Dedifferentiated amniotic fluid mesenchymal stem cell (primary cell): ENCODE data around the gene TMEM225B.
"Not testable (repeated sequence)": the region's sequence is repeated elsewhere in the genome, so short reads cannot be mapped to it uniquely, and the experiment has no call there.

Experiments
- DNase-seq: peaks from one replicate; pipeline ENCODE4 v3.0.0-alpha.2; 2016; ENCODE audit errors: extremely low spot score

TMEM225B gene

DNA sequence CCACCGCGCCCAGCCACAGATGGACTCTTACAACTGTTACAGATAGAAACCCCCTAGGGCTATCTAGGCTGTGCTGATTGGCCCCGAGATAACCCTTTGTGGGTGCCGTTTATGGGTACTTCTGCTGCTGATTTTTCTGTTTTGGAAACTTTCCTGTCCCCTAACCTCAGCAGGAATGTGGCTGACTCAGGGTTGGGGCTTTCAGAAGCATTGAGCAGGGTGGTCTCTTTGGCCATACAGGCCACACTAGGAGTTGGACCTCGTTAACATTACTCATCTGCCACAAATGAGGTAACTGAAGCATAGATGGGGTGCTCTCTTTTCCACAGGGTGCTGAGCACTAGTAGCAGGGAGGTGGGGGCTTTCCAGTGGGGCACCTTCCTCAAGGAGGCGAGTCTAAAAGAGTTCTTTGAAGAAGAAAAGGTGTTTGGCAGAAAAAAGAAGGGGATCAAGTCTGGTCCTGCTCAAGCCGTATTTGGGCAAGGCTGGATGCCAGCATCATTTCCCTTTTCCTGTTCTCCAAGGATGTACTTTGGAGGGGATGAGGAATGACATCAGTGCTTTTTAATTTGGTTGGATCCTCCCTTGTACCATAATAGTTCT, 25.1 kb downstream of the TMEM225B start:
- DNase-seq, result no peak

DNA sequence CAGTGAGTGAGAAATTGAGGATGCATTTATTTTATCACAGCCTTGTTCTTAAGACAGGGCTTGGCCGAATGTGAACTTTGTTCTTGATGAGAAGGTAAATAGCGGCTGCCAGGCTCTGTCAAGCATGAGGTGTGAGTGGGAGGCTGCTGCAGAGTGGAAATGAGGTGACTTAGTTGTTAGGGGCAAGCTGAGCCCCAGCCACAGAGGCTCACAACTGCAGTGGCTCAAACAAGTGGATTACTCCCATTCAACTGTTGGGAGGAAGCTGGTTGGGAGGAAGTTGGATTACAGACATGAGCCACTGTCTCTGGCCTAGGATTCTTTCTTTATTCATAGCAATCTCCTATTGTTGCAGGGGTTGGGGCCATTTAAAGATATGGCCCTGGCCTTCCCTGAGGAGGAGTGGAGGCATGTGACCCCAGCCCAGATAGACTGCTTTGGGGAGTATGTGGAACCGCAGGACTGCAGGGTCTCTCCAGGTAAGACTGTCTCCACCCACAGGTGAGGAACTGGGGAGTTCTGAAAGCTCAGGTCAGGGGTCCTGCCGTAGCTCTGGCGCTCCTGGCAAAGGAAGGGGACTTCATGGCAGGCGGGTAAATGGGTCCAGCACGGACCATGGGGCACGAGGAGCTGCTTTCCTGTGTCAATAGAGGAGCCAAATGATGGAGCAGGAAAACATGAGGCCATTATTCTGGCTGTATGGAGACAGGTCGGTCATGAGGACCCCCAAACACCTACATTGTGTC, 25.8 kb downstream of the TMEM225B start:
- no peak for DNase-seq

DNA sequence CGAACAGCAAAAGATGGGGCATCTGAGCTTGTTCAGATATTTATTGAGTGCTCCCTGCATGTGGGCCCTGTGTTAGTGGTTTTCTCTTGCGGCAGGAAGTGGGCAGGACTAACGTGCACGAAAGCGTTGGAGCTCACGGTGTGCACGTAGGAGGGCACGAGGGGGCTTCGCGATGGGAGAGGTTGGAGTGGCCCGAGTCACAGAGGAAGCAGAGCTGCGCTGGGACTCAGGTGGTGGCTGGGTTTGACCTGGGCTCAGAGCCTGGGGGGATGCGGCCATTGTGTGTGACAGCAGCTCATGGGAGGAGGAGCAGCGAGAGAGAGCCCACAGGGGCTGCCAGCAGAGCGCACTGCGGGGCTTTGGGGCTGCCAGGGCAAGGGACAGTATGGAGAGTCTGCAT, 26.4 kb downstream of the TMEM225B start:
- DNase-seq, result no peak

DNA sequence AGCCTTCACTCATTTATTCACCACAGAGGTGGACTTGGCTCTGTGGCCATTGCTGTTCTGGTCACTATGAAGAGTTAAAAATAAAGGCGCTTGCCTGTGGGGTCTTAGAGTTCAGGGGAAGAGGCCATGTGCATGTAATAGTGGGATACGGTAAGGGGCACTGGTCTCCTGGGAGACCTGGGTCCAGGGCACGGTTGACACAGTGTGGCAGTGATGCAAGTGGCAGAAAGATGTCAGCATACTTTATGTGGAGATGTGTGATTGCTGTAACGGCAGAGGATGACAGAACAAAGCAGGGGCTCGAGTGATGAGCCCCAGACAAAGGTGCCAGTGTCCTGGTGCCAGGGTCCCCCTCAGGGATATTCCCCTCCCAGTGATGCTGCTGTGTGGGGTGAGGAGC, 27.3 kb downstream of the TMEM225B start:
- DNase-seq, result no peak

DNA sequence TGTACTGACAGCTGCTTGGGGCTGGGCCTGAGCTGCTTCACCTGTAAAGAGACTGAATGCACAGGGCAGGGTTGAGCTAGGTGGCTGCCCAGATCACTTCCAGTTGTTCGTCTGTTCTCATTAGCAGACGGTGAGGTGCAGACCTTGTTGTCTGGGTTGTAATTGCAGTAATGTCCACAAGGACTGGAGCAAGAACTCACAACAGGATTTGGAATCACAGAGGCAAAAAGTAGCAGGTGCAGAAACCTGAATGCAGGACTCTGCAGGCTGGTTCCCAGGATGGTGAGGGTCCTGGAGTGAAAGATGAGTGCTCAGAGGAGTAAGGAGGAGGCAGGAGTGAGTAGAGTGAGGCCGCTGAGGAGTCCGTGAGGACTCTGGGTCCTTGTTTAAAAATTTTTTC, 27.9 kb downstream of the TMEM225B start:
- no peak for DNase-seq

DNA sequence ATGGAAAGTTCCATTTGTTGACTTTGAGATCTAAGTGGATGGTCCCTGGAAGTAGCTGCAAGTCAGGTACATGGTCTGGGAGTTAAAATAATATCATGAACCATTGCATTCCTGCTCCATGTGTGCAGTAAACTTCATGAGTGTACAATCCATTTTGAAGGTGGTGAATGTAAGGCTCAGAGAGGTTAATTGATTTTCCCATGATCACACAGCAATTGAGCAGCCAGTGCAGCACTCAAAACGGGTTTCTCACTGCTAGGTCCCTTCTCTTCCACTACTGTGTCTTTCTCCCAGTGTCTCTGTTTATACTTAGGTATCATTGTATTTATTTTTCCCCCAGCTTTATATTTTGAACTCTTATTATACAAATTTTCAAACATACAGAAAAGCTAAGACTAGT, 28.6 kb downstream of the TMEM225B start:
- no peak for DNase-seq

DNA sequence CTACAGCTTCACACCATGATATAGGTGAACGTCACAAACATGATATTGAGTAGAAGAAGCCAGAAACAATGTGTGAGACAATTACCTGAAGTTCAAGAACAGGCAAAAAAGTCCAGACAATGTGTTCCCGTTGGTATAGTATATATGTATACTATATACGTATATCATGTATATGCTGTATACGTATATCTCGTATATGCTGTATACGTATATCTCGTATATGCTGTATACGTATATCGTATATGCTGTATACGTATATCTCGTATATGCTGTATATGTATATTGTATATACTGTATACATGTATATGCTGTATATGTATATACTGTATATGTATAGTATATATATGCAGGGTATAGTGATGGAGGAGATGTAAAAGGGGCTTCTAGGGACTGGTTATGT, 29.4 kb downstream of the TMEM225B start:
- DNase-seq, result no peak

DNA sequence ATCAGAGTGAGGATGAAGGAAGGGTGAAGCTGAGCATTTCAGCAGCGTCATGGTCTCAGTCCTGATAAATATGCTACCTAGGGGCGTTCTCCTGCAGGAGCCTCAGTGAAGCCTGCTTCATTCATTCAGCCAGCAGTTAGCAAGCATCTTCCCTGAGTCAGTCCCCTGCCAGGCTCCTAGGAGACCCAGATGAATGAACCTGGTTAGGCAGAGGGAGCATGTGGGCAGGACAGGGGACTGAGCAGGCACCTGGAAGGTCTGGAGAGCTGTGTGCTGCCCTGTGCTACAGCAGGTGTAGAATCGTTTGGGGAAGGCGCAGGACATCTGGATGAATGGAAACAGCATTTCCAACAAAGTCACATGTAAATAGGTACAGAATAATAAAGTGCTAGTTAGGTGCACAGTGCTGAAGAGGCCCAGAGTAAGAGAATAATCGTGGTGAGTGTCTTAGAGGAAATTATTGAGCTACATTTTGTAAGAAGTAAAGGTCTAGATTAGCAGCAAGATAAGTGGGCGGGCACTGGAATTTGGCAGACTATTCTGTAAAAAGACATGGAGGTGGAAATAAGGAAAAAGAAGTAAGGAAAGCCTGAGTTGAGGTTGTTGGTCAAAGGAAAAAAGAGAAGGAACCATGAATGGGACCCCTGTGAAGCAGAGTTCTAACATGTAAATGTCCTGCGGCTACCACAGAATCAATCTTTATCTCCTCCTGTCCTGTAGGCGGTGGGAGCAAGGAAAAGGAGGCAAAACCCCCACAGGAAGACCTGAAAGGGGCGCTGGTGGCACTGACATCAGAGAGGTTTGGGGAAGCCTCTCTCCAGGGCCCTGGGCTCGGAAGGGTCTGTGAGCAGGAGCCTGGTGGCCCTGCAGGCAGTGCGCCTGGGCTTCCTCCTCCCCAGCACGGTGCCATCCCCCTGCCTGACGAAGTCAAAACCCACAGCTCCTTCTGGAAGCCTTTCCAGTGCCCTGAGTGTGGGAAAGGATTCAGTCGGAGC, 30.7 kb downstream of the TMEM225B start:
- no peak for DNase-seq

DNA sequence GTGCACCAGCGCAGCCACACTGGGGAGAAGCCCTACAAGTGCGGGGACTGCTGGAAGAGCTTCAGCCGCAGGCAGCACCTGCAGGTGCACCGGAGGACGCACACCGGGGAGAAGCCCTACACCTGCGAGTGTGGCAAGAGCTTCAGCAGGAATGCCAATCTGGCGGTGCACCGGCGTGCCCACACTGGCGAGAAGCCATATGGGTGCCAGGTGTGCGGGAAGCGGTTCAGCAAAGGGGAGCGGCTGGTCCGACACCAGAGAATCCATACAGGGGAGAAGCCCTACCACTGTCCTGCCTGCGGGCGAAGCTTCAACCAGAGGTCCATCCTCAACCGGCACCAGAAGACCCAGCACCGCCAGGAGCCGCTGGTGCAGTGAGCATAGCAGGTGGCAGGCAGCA, 31.6 kb downstream of the TMEM225B start:
- DNase-seq, result no peak

DNA sequence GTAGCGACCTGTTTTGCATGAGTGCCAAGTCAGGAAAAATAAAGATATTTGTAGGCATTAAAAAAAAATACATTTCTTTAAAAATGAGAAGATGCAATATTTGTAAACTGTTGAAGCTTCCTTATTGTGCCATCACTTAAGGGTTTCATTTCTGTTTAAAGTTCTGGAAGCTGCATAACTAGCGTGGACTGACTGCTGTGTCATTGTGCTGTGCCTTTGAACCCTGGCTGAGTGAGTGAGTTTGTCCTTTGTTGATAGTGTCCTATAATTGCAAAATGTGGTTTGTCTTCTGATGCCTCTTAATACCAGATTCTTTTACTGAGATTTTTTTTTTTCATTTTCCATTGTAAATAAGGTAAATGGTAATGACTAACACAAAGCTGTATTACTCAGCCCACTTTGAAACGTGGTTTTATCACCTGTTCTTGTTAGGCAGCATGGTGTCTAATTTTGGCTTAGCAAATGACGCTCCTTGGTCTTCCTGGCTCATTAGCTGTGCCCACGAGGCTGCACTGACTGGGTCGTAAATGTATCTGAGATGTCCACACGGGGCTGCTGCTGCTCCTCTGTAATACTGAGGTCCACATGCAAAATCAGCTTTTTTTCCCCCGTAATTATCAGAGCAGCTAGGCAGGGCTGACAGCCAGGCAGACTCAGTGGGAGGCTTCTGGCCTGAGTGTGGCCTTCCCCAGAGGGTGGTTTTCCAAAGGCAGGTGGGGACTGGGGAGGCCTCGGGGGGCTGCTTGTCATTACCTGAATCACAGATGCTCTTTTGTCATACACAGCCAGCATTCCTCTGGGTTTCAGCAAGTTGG, 33.4 kb downstream of the TMEM225B start:
- no peak for DNase-seq

DNA sequence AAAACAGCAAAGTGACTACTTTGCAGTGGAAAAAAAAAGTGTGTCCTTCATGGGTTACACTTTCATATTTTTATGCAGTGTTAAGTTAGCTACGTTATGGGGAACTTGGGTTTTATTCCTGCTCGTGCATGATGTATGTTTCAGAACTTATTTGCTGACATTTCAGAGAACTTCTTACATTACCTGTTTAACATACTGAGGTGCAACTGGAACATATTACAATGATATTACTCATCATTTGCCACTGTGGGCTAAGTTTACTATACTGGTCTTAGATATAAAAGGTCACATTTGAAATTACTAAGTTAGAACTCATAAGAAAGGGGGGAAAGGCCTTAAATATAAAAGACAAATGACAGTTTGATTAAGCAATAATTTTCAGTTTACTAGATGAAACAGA, 39.3 kb downstream of the TMEM225B start:
- not testable (repeated sequence) for DNase-seq

DNA sequence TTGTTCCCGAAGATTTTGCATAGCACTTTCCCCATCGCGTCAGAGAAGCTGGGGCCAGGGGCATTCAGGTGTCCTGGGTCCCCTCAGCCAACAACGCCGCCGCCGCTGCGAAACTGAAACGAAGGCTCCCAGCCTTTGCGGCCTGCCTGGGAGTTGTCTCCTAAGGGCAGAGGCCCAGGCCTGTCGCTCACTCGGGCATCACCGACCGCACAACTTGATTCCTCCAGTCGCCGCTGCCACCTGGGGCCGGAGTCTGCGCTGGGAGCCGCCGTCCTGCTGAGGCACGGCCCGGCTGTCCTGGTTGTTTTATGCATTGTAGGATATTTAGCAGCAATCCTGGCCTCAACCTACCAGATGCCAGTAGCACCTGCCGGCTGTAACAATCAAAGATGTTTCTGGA, 40.7 kb downstream of the TMEM225B start:
- DNase-seq, result no peak

DNA sequence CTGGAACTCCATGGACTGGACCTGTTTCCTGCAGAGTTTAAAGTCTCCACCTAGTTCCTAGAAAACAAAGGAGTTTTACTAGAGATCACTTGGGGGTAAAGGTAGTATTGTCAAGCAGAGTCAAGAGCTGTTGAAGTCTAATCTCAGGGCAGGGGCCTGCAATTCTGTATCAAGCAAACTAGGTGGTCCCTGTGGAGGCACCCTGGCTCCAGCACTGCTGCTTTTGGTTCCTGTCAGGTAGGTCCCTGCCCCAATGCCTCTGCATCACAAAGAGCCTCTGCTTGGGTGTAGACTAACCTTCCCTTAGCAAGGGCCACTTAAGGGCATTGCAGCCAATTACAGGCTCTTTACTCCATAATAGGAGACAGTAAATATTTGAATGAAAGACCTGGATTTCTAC, 41.2 kb downstream of the TMEM225B start:
- no peak for DNase-seq

DNA sequence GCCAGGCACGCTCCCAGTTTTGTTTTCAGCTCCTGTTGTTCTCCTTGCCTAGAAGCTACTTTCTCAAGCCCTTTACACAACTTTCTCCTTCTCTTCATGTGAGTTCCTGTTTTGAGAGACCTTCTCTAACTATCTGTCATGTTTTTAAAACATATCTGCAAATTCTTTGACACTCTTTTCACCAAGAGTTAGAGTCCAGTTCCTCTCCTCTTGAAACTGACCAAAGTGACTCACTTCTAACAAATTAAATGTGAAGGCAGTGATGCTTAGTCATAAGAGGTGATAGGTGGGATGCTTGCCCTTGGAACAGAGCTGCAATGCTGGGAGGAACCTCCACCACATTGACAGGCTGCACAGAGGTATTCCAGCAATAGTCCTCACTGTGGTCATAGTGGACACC, 44.0 kb downstream of the TMEM225B start:
- DNase-seq, result no peak

DNA sequence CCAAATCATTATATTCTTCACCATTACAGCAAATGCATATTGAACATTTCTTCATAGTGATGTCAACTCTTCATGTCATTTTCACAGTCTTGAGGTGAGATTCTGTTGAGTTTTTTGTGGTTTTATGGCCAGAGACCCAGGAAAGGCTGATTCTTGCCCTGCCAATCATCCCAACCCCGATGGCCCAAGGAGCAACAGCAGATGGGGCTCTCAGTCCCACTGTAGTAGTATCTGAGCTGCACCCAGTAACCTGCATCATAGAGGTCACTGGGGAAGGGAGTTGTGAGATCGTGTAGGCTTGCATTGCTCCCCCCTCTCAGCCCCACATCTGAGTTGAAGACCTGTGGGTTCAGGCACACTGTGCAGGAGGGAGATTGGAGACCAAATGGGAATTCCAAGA, 45.4 kb downstream of the TMEM225B start:
- DNase-seq, result no peak

DNA sequence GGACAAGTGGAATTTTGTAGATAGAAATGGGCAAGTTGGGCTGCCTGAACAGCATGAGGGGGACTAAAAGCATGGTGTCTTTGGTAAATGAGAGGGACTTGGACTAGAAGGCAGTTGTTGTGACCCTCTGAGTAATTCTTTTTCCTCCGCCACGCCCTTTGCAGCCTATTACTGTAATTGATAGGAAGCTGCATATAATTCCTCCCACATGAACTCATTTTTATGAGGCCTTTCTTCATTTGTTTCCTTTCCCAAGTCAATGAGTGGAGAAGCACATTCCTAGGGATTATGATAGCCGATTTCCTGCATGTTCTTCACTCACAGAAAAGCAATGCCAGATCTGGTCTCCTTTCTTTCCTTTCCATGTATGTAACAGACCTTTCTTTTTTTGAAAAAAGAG, 46.4 kb downstream of the TMEM225B start:
- DNase-seq, result no peak

DNA sequence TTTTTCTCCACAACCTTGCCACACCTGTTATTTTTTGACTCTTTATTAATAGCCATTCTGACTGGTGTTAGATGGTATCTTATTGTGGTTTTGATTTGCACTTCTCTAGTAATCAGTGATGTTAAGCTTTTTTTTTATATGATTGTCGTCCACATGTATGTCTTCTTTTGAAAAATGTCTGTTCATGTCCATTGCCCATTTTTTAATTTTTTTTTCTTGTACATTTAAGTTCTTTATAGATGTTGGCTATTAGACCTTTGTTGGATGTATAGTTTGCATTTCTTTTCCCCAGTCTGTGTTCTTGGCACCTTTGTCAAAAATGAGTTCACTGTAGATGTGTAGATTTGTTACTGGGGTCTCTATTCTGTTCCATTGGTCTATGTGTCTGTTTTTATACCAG, 47.5 kb downstream of the TMEM225B start:
- no peak for DNase-seq

DNA sequence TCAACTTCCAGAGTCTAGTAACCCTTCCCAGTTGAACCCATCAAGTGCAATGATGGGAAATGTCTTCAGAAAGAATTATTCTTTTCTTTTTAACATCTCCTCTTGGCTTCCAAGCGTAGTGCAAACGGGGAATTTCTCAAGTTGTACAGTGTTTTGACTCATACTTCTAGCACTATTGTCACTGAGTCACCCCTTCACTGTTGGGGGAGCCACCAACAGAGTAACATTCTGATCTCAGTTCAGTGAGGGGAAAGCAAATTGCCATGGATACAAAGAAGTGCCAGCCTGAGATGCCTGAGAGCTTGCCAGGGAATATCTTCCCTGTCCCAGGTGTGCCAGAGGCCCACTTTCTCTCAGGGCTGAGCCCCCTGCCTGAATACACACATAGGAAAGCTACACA, 50.8 kb downstream of the TMEM225B start:
- no peak for DNase-seq

DNA sequence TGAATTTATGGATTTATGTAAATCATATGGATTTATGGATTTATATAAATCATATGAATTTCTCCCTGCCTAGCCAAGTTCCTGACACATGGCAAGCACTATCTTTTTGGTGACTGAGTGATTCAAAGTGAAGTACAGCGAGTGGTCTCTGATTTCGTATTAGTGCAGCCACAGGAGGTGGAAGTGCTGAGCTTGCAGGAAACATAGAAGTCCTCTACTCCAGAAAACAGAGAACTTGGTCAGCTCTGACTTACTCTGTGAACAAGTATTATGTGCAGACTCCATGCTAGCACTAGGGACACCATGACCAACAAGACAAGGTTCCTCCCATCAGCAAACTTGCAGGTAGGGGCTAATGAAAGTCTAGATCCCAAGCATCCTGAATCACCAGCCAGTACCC, 53.2 kb downstream of the TMEM225B start:
- DNase-seq, result no peak

DNA sequence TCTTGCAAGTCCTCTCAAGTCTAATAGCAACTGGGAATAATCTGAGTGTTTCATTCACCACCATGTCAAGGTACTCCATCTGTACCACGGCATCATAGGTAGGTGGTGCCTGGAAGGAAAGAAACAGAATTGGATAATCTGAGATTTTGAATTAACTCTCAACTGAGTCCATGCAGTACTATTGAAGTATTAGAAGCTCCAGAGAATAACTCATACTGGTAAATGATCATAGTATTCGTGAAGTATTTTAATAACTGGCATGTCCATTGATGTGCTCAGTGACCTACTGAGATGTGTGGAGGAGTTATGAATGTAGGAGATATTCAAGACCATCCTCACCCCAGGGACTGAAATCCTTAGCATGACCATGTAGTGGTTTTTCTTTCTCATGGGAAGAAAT, 54.6 kb downstream of the TMEM225B start:
- no peak for DNase-seq

DNA sequence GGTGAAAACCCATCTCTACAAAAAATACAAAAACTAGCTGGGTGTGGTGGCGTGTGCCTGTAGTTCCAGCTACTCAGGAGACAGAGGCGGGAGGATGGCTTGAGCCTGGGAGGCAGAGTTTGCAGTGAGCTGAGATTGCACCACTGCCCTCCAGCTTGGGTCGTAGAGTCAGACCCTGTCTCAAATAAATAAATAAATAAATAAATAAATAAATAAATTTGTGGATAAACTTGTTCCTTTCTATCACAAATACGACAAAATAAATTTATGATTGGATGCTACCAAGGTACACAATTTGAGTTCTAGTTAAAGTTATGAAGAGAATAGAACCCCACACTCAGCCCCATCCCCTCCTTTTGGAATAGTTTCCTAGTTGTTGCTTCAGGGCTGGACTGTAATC, 55.2 kb downstream of the TMEM225B start:
- not testable (repeated sequence) for DNase-seq

DNA sequence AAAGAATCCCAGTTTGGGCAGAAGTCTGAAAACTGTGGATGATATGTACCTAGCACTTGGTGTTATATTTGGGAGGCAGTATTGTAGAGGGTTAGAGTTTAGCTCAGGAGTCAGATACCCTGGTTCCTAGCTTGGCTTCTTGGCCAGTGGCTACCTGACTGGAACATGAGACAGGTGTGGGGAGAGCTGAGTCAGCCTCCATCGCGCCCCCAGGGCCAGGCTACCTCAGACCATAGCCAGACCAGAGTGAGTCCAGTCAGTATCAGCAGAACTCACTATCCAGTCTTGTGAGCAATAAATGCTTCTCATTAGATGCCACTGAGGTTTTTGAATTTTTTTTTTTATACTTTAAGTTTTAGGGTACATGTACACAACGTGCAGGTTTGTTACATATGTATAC, 55.7 kb downstream of the TMEM225B start:
- DNase-seq, result no peak
